ENCODE measurements around the gene BAIAP2L1. TPM values are rescaled to one million over a fixed set of nuclear protein-coding genes. Genes with fewer than 3 reads are reported as not detected.

BAIAP2L1 gene
- total RNA-seq, 1 donor from 2014 or later, result 28.0 TPM

- no peak overlapping the region for H3K4me3 Mint-ChIP-seq
- H3K27ac Mint-ChIP-seq, result no peak overlapping the region
- no peaks in the 10 kb centered on the region for H3K9me3 Mint-ChIP-seq
- no peaks in the 10 kb centered on the region for H3K27me3 Mint-ChIP-seq
- H3K4me1 Mint-ChIP-seq (ENCODE audit: unreplicated experiment), result peaks cover 9% of the 10 kb centered on the region
- DNase-seq (ENCODE audit: extremely low spot score, unreplicated experiment), result no peak
- H3K36me3 Mint-ChIP-seq, result no peaks in the 10 kb centered on the region
- TF ChIP-seq, protein P1, sequence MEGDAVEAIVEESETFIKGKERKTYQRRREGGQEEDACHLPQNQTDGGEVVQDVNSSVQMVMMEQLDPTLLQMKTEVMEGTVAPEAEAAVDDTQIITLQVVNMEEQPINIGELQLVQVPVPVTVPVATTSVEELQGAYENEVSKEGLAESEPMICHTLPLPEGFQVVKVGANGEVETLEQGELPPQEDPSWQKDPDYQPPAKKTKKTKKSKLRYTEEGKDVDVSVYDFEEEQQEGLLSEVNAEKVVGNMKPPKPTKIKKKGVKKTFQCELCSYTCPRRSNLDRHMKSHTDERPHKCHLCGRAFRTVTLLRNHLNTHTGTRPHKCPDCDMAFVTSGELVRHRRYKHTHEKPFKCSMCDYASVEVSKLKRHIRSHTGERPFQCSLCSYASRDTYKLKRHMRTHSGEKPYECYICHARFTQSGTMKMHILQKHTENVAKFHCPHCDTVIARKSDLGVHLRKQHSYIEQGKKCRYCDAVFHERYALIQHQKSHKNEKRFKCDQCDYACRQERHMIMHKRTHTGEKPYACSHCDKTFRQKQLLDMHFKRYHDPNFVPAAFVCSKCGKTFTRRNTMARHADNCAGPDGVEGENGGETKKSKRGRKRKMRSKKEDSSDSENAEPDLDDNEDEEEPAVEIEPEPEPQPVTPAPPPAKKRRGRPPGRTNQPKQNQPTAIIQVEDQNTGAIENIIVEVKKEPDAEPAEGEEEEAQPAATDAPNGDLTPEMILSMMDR (conservative IDR thresholded peaks at IDR 0.05), result no peak
Measured at GRCh38 chr7:98248156-98248555, 152.7 kb downstream of the BAIAP2L1 start.

- Mint-ChIP-seq H3K9me3 (no peaks in the 10 kb centered on the region), H3K4me1 (ENCODE audit: unreplicated experiment) (peaks cover 3% of the 10 kb centered on the region), H3K4me3 (no peak overlapping the region), H3K27ac (no peak overlapping the region), H3K36me3 (no peaks in the 10 kb centered on the region), H3K27me3 (no peaks in the 10 kb centered on the region)
- no peak for DNase-seq (ENCODE audit: extremely low spot score, unreplicated experiment)
- TF ChIP-seq, protein P1 (conservative IDR thresholded peaks at IDR 0.05), result no peak
Measured at GRCh38 chr7:98244871-98245270, 156.0 kb downstream of the BAIAP2L1 start.

- no peak for DNase-seq (ENCODE audit: extremely low spot score, unreplicated experiment)
- H3K9me3 Mint-ChIP-seq, result no peaks in the 10 kb centered on the region
- H3K36me3 Mint-ChIP-seq, result peaks cover 4% of the 10 kb centered on the region
- no peak overlapping the region for H3K27ac Mint-ChIP-seq
- H3K27me3 Mint-ChIP-seq, result no peaks in the 10 kb centered on the region
- no peak overlapping the region for H3K4me3 Mint-ChIP-seq
- H3K4me1 Mint-ChIP-seq (ENCODE audit: unreplicated experiment), result no peaks in the 10 kb centered on the region
- TF ChIP-seq, protein P1 (conservative IDR thresholded peaks at IDR 0.05), result no peak
Measured at GRCh38 chr7:98242934-98243333, 158.0 kb downstream of the BAIAP2L1 start.

- no peak overlapping the region for H3K4me3 Mint-ChIP-seq
- no peak overlapping the region for H3K27ac Mint-ChIP-seq
- no peaks in the 10 kb centered on the region for H3K9me3 Mint-ChIP-seq
- TF ChIP-seq, protein P1 (conservative IDR thresholded peaks at IDR 0.05), result no peak
- no peaks in the 10 kb centered on the region for H3K4me1 Mint-ChIP-seq (ENCODE audit: unreplicated experiment)
- H3K36me3 Mint-ChIP-seq, result peaks cover 4% of the 10 kb centered on the region
- DNase-seq (ENCODE audit: extremely low spot score, unreplicated experiment), result no peak
- no peaks in the 10 kb centered on the region for H3K27me3 Mint-ChIP-seq
Measured at GRCh38 chr7:98242342-98242741, 158.5 kb downstream of the BAIAP2L1 start.

- Mint-ChIP-seq H3K36me3 (peaks cover 4% of the 10 kb centered on the region), H3K4me1 (ENCODE audit: unreplicated experiment) (no peaks in the 10 kb centered on the region), H3K27ac (no peak overlapping the region), H3K9me3 (no peaks in the 10 kb centered on the region), H3K27me3 (no peaks in the 10 kb centered on the region), H3K4me3 (no peak overlapping the region)
- TF ChIP-seq, protein P1 (conservative IDR thresholded peaks at IDR 0.05), result peak; percentile 4
- DNase-seq (ENCODE audit: extremely low spot score, unreplicated experiment), result no peak
Measured at GRCh38 chr7:98241674-98242241, 159.1 kb downstream of the BAIAP2L1 start.

Other genes with a start within 250 kb of the BAIAP2L1 start
- 0.46 and 0.57 TPM in 2 replicates for gene BHLHA15, start 189.7 kb downstream of the BAIAP2L1 start, total RNA-seq (ENCODE audit: low replicate concordance)
- gene TECPR1, start 148.9 kb downstream of the BAIAP2L1 start, total RNA-seq (ENCODE audit: low replicate concordance), result 32.4 and 39.9 TPM in 2 replicates
- 151 and 190 TPM in 2 replicates for gene BRI3, start 119.4 kb downstream of the BAIAP2L1 start, total RNA-seq (ENCODE audit: low replicate concordance)
- 14.2 and 24.6 TPM in 2 replicates for gene NPTX2, start 216.2 kb upstream of the BAIAP2L1 start, total RNA-seq (ENCODE audit: low replicate concordance)